Neural crest cell (in vitro differentiated cells): ENCODE data around the gene PDCD2. TPM values are rescaled to one million over a fixed set of nuclear protein-coding genes. Genes with fewer than 3 reads are reported as not detected.
A peak's percentile ranks its signal among the peaks of the same experiment; 100 is the strongest.

Experiments
- DNase-seq: peaks from one replicate; pipeline ENCODE4 v3.0.0; 2021; ENCODE audit warnings: low read depth, mixed read lengths, low spot score
- H3K27ac Mint-ChIP-seq: one replicate; pipeline ENCODE4 v1.8.0; 2021; ENCODE audit warnings: mild to moderate bottlenecking, mixed read lengths; ENCODE audit not compliant: unreplicated experiment
- H3K27me3 Mint-ChIP-seq: 2 replicates; pipeline ENCODE4 v1.8.0; 2021; ENCODE audit warnings: low read depth, mild to moderate bottlenecking, mixed read lengths
- H3K36me3 Mint-ChIP-seq: 2 replicates; pipeline ENCODE4 v1.8.0; 2021; ENCODE audit warnings: low read depth, mild to moderate bottlenecking, mixed read lengths
- H3K4me1 Mint-ChIP-seq: 2 replicates; pipeline ENCODE4 v1.8.0; 2021; ENCODE audit warnings: mixed read lengths
- H3K4me3 Mint-ChIP-seq: one replicate; pipeline ENCODE4 v1.8.0; 2021; ENCODE audit warnings: mild to moderate bottlenecking, mixed read lengths
- H3K9me3 Mint-ChIP-seq: 2 replicates; pipeline ENCODE4 v1.8.0; 2021; ENCODE audit warnings: mixed read lengths
- total RNA-seq: library from RNA; stranded (reverse); gene quantifications from 2 replicates; pipeline ENCODE4 v1.2.1, GENCODE V29; 2021
- TF ChIP-seq, protein P1 (sequence below): fragments of 200-600 bp; sonication (generic); conservative IDR thresholded peaks from 2 replicates; pipeline ENCODE4 v1.5.0; 2021; ENCODE audit warnings: antibody characterized with exemption, mild to moderate bottlenecking

Gene PDCD2
- total RNA-seq, 1 donor from 2014 or later = 73.3 TPM

DNA sequence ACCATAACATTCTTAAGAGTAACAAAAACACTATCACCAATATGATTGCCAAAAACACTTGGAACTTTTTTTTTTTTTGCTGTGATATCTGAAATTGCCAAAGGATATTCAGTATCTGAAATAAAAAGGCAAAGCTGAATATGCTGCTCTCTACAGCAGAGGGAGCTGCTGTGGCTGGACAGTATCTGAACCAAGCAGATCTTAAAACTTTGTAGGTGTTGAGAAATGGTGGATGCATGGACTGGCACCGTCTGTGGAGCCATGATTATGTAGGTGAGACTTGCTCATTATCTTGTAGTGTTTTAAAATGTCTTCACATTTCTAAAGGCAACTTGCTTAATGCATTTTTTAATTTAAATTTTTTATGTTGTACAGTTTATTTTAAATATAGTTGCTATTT, 9.2 kb downstream of the PDCD2 start:
- TF ChIP-seq, protein P1, sequence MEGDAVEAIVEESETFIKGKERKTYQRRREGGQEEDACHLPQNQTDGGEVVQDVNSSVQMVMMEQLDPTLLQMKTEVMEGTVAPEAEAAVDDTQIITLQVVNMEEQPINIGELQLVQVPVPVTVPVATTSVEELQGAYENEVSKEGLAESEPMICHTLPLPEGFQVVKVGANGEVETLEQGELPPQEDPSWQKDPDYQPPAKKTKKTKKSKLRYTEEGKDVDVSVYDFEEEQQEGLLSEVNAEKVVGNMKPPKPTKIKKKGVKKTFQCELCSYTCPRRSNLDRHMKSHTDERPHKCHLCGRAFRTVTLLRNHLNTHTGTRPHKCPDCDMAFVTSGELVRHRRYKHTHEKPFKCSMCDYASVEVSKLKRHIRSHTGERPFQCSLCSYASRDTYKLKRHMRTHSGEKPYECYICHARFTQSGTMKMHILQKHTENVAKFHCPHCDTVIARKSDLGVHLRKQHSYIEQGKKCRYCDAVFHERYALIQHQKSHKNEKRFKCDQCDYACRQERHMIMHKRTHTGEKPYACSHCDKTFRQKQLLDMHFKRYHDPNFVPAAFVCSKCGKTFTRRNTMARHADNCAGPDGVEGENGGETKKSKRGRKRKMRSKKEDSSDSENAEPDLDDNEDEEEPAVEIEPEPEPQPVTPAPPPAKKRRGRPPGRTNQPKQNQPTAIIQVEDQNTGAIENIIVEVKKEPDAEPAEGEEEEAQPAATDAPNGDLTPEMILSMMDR = peak; percentile 53
- no peak for DNase-seq
- Mint-ChIP-seq H3K9me3 (no peaks in the 10 kb centered on the region), H3K4me1 (no peaks in the 10 kb centered on the region), H3K4me3 (no peak overlapping the region), H3K27me3 (no peaks in the 10 kb centered on the region), H3K36me3 (peaks cover under 1% of the 10 kb centered on the region), H3K27ac (no peak overlapping the region)

DNA sequence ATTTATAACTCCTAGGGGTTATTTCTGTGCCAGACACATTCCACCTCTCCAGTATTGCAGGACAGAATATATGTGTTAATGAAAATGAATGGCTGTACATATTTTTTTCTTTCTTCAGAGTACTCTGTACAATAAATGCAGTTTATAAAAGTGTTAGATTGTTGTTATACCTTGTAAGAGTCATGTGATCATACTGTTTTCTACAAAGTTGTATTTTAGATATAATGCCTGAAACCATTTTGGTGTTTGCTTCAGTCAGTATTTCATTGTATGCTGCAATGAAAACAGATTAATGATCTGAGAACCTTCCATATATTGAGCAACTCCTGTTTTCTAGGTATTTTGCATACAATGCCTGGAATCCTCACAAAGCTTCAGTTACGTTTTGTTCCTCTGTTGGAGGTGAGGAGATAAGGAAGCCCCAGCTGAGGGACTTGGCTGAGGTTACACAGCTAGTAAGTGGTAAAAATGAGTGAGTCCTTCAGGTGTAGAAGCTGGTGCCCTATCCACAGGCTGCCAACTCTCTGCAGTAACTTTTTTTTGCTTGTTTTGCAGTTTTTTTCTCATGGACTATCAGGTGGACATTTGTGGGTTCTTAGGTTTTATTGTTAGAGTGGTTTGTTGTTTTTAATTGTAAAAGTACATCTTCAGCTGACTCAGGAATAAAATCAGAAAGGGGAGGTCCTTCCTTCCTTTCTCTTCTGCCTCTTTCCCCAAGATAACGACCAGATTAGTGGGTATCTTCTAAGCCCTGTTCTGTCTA, 11.6 kb downstream of the PDCD2 start:
- no peaks in the 10 kb centered on the region for H3K27me3 Mint-ChIP-seq
- TF ChIP-seq, protein P1 = no peak
- no peaks in the 10 kb centered on the region for H3K9me3 Mint-ChIP-seq
- H3K4me1 Mint-ChIP-seq = no peaks in the 10 kb centered on the region
- peaks cover 2% of the 10 kb centered on the region for H3K36me3 Mint-ChIP-seq
- no peak overlapping the region for H3K27ac Mint-ChIP-seq
- DNase-seq = no peak
- H3K4me3 Mint-ChIP-seq = no peak overlapping the region

DNA sequence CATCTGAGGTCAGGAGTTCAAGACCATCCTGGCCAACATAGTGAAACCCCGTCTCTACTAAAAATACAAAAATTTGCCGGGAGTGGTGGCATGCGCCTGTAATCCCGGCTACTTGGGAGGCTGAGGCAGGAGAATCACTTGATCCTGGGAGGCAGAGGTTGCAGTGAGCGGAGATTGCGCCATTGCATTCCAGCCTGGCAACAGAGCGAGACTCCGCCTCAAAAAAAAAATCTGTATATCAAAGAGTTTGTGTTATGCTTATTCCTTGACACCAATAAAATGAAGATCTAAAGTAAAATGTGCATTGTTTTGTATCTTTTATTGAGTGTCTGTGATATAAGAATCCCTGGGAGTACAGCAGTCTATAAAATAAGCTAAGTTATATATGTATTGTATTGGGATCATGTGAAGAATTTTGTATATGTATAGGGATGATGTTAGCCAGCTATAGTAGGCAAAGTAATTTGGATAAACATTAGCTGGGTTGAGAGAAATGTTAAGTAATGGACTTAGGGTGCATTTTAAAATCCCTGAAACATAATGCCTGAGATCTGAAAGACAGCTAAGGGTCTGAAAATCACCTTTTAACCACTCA, 19.4 kb downstream of the PDCD2 start:
- no peak overlapping the region for H3K4me3 Mint-ChIP-seq
- no peak overlapping the region for H3K27ac Mint-ChIP-seq
- no peaks in the 10 kb centered on the region for H3K27me3 Mint-ChIP-seq

GRCh38 chr6:170561555-170561954, 22.9 kb downstream of the PDCD2 start:
- H3K4me3 Mint-ChIP-seq = no peak overlapping the region
- H3K4me1 Mint-ChIP-seq = no peaks in the 10 kb centered on the region
- TF ChIP-seq, protein P1 = no peak
- H3K36me3 Mint-ChIP-seq = peaks cover 2% of the 10 kb centered on the region
- H3K27ac Mint-ChIP-seq = no peak overlapping the region
- no peaks in the 10 kb centered on the region for H3K9me3 Mint-ChIP-seq
- no peaks in the 10 kb centered on the region for H3K27me3 Mint-ChIP-seq
- DNase-seq = no peak

More for the DNA sequence above, 19.4 kb downstream of the PDCD2 start:
- H3K9me3 Mint-ChIP-seq = no peaks in the 10 kb centered on the region
- H3K36me3 Mint-ChIP-seq = no peaks in the 10 kb centered on the region
- no peaks in the 10 kb centered on the region for H3K4me1 Mint-ChIP-seq
- TF ChIP-seq, protein P1 = no peak
- DNase-seq = no peak

DNA sequence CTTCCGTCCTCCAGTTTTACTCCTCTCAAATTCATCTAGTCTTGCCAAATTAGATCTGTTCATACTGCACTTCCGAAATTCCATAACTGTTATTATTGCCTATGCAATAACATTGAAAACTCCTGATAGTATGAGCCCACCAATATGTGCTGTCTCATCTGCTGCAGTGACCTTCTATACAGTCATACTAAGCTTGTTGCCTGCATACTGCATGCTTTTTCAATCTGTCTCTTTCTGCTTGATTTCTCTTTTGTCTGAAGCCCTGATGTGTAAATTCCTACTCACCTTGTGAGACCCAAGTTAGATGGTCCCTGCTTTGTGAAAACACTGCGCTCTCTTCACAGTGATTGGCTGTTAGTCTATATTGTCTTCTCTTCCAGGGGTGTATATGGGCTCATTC, 29.1 kb downstream of the PDCD2 start:
- Mint-ChIP-seq H3K27me3 (no peaks in the 10 kb centered on the region), H3K27ac (no peak overlapping the region), H3K9me3 (no peaks in the 10 kb centered on the region), H3K4me1 (peaks cover 12% of the 10 kb centered on the region), H3K4me3 (no peak overlapping the region), H3K36me3 (peaks cover 2% of the 10 kb centered on the region)
- no peak for DNase-seq
- TF ChIP-seq, protein P1 = no peak
